Measurements from ENCODE around the gene ORAI2. TPM values are rescaled to one million over a fixed set of nuclear protein-coding genes. Genes with fewer than 3 reads are reported as not detected.

ORAI2 gene
- total and polyA plus RNA-seq, 10 of the 15 experiments (the other 5 are each of a cell fraction or from before 2014, with no cell fraction given) = 5.8 to 111 (median 46.9) TPM

DNA sequence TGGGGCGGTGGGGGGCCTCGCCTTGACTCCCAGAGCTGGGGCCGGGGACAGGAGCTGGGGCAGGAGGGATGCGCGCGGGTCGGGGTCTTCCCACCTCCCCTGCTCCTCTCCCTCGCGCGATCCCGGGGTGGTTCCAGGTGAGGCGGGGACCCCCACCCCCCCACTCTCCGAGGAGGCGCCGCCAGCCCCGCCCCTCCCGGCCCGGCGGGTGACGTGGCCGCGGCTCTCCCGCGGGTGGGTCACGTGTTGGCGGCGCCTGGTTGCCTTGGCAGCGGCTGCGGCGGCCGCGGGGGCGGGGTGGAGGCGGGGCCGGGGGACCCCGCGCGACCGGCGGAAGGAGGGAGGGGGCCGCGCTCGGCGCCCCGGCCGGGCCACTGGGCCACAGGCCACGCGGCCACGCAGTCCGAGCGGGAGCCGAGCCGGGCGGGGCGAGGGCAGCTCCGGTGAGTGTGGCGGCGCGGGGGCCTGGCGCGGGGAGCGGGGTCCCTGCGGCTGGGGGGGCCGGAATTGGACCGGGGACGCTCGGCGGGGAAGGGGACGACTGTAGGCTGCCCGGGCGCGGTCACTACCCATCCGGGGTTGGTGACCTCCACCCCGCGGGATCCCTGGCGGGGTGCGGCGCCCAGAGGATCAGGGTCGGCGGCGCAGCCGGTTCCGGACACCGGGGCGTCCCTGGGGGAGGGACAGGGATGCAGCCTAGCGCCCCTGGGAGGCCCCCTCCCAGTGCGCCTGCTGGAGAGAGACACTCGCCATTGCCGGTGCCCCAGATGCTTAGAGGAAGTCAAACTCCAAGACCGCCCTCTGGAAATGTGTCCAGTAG, at the start of gene ORAI2 (continued):
- TF ChIP-seq, protein P1, sequence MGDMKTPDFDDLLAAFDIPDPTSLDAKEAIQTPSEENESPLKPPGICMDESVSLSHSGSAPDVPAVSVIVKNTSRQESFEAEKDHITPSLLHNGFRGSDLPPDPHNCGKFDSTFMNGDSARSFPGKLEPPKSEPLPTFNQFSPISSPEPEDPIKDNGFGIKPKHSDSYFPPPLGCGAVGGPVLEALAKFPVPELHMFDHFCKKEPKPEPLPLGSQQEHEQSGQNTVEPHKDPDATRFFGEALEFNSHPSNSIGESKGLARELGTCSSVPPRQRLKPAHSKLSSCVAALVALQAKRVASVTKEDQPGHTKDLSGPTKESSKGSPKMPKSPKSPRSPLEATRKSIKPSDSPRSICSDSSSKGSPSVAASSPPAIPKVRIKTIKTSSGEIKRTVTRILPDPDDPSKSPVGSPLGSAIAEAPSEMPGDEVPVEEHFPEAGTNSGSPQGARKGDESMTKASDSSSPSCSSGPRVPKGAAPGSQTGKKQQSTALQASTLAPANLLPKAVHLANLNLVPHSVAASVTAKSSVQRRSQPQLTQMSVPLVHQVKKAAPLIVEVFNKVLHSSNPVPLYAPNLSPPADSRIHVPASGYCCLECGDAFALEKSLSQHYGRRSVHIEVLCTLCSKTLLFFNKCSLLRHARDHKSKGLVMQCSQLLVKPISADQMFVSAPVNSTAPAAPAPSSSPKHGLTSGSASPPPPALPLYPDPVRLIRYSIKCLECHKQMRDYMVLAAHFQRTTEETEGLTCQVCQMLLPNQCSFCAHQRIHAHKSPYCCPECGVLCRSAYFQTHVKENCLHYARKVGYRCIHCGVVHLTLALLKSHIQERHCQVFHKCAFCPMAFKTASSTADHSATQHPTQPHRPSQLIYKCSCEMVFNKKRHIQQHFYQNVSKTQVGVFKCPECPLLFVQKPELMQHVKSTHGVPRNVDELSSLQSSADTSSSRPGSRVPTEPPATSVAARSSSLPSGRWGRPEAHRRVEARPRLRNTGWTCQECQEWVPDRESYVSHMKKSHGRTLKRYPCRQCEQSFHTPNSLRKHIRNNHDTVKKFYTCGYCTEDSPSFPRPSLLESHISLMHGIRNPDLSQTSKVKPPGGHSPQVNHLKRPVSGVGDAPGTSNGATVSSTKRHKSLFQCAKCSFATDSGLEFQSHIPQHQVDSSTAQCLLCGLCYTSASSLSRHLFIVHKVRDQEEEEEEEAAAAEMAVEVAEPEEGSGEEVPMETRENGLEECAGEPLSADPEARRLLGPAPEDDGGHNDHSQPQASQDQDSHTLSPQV (IDR thresholded peaks at IDR 0.05) = no peak
- 0 out of 3 replicates have a peak, but pooled peaks have one; percentile 6 for TF ChIP-seq POU2F2 (IDR thresholded peaks at IDR 0.05; ENCODE audit: borderline replicate concordance, low read depth, low read length)
- TF ChIP-seq IKZF2 (IDR thresholded peaks at IDR 0.05) = no peak
- TF ChIP-seq CREM (IDR thresholded peaks at IDR 0.05; ENCODE audit: low read depth) = no peak; the same call in none of the 2 replicates
- TF ChIP-seq PAX5 (IDR thresholded peaks at IDR 0.05; ENCODE audit: borderline replicate concordance, low read depth, low read length) = no peak
- no peak for TF ChIP-seq SIX5 (IDR thresholded peaks at IDR 0.05; ENCODE audit: low read depth, low read length, severe bottlenecking)
- TF ChIP-seq, protein P2, sequence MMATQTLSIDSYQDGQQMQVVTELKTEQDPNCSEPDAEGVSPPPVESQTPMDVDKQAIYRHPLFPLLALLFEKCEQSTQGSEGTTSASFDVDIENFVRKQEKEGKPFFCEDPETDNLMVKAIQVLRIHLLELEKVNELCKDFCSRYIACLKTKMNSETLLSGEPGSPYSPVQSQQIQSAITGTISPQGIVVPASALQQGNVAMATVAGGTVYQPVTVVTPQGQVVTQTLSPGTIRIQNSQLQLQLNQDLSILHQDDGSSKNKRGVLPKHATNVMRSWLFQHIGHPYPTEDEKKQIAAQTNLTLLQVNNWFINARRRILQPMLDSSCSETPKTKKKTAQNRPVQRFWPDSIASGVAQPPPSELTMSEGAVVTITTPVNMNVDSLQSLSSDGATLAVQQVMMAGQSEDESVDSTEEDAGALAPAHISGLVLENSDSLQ (IDR thresholded peaks at IDR 0.05) = no peak
- TF ChIP-seq, protein P3, sequence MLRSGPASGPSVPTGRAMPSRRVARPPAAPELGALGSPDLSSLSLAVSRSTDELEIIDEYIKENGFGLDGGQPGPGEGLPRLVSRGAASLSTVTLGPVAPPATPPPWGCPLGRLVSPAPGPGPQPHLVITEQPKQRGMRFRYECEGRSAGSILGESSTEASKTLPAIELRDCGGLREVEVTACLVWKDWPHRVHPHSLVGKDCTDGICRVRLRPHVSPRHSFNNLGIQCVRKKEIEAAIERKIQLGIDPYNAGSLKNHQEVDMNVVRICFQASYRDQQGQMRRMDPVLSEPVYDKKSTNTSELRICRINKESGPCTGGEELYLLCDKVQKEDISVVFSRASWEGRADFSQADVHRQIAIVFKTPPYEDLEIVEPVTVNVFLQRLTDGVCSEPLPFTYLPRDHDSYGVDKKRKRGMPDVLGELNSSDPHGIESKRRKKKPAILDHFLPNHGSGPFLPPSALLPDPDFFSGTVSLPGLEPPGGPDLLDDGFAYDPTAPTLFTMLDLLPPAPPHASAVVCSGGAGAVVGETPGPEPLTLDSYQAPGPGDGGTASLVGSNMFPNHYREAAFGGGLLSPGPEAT (IDR thresholded peaks at IDR 0.05; ENCODE audit: low read depth) = no peak
- no peak for TF ChIP-seq NFYB (IDR thresholded peaks at IDR 0.05; ENCODE audit: insufficient read depth, low read depth, low read length)
- no peak for TF ChIP-seq SUPT20H (IDR thresholded peaks at IDR 0.05; ENCODE audit: borderline replicate concordance, control insufficient read depth, low read depth, low read length)
- TF ChIP-seq BACH1 (IDR thresholded peaks at IDR 0.05; ENCODE audit: borderline replicate concordance) = peak; percentile 32; the same call in 1 of the 2 replicates
- TF ChIP-seq FOXM1 (IDR thresholded peaks at IDR 0.05; ENCODE audit: low read depth, low read length) = no peak
- no peak for TF ChIP-seq ZNF207 (IDR thresholded peaks at IDR 0.05; ENCODE audit: borderline replicate concordance)
- TF ChIP-seq TCF3 (IDR thresholded peaks at IDR 0.05; ENCODE audit: borderline replicate concordance, insufficient read depth, low read depth, low read length) = no peak
- TF ChIP-seq BMI1 (IDR thresholded peaks at IDR 0.05; ENCODE audit: borderline replicate concordance) = no peak
- no peak for TF ChIP-seq KAT2A (conservative IDR thresholded peaks at IDR 0.05; ENCODE audit: control insufficient read depth, low read depth, low read length)
- peak; percentile 80 for TF ChIP-seq MXI1 (IDR thresholded peaks at IDR 0.05; ENCODE audit: low read depth, low read length)
- TF ChIP-seq BRCA1 (IDR thresholded peaks at IDR 0.05; ENCODE audit: low read depth, low read length) = no peak
- TF ChIP-seq TAF1 (IDR thresholded peaks at IDR 0.05; ENCODE audit: borderline replicate concordance, low read depth, low read length) = peak; percentile 25; the same call in 1 of the 2 replicates
- 0 out of 2 replicates have a peak, but pooled peaks have one; percentile 14 for TF ChIP-seq EED (IDR thresholded peaks at IDR 0.05; ENCODE audit: low read depth)
- no peak for TF ChIP-seq SREBF1 (IDR thresholded peaks at IDR 0.05; ENCODE audit: low read length)
- TF ChIP-seq ASH2L (IDR thresholded peaks at IDR 0.05; ENCODE audit: borderline replicate concordance, low read depth) = no peak
- peak; percentile 90 for TF ChIP-seq NR2F1 (conservative IDR thresholded peaks at IDR 0.05)
- TF ChIP-seq RUNX3 (IDR thresholded peaks at IDR 0.05; ENCODE audit: low read length) = no peak
- TF ChIP-seq PAX8 (IDR thresholded peaks at IDR 0.05) = no peak

All from GM12878 (cell line).